Measurements from ENCODE around the gene XPNPEP1. TPM values are rescaled to one million over a fixed set of nuclear protein-coding genes. Genes with fewer than 3 reads are reported as not detected.

The XPNPEP1 gene
- polyA plus RNA-seq, 1 of the 3 experiments (the other 2 are of a cell fraction): 167 TPM

DNA sequence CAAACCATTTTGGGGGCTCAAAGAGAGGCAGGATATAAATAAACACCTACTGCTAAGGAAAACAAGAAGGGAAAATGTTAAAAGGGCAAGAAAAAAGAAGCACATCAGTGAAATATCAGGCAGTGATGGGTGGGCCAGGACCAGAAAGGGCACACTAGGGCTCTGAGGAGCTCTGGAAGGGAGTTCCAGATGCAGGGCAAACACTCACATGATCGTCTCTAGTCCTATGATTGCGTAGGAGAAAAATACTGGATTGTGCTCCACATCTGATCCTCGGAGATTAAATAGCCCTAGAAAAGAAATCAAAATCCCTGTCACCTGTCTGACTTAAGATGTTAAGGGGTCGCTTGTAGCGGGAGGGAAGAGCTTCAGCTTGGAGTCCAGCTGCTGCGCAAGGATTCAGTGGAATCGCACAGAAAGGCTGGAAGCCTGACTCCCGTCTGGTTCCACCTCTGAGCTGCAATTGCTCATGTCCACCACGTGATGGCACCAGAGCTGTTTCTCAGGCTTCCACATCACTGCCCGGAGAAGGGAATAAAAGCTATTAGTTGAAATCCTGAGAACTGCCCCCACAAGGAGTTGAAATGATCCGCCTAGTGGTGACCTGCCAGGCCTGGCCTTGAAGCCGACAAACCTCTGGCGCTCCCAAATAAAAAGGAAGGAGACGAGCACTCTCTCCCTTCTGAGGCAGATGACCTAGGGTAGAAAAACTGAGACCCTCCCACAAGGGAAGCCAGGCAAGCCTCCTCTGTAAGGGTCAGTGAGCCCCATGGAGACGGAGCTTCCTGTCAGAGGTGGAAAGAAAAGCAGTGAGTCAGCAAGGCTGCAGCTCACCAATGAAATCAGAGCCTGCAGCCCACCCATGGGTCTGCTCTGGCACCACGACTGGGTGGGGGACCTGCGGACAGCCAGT lies 39.2 kb downstream of the XPNPEP1 start:
- Histone ChIP-seq H3K9ac (peak overlapping the region; percentile 28; the same call in 1 of the 2 replicates), H3F3A (replicated peaks; ENCODE audit: insufficient read depth) (no peaks in the 10 kb centered on the region), H4K20me1 (ENCODE audit: insufficient read depth) (no peaks in the 10 kb centered on the region), H3K4me3 (ENCODE audit: low read depth in 2 of 2, low read length in 1 of 2) (peak overlapping the region in 1 of 2 experiments; percentile 1; a peak in 1 of 4 replicates), H3K9me3 (no peaks in the 10 kb centered on the region), H3K27me3 (ENCODE audit: insufficient read depth) (no peaks in the 10 kb centered on the region), H3K79me2 (ENCODE audit: insufficient read depth) (no peaks in the 10 kb centered on the region), H3K27ac (ENCODE audit: low read depth in 2 of 2, low read length in 1 of 2) (peak overlapping the region; percentile 53 to 77; a peak in 3 of 4 replicates), H3K9me2 (no peaks in the 10 kb centered on the region), H3K4me2 (peak overlapping the region; percentile 57; the same call in 1 of the 2 replicates), H2AFZ (ENCODE audit: low read depth) (no peak overlapping the region), H3K4me1 (ENCODE audit: control insufficient read depth in 1 of 2, insufficient read depth in 2 of 2, low read depth in 1 of 2, low read length in 1 of 2) (peaks cover 3 to 5% of the 10 kb centered on the region in 2 experiments; a peak in 2 of 4 replicates), H3K36me3 (replicated peaks in 1 of 2; ENCODE audit: control insufficient read depth in 1 of 2, insufficient read depth in 2 of 2, low read length in 1 of 2) (peaks cover 19 to 71% of the 10 kb centered on the region in 2 experiments)
- ChIA-PET POLR2A (interaction anchor here (0.5 to 1.4 kb wide), 5 partner anchors 39 to 324 kb away, joined by 3 to 4 read pairs (median 4); partner anchors contain the start of genes ADD3 and XPNPEP1), CTCF (interaction anchor here (0.6 to 3.5 kb wide), 103 partner anchors 11 to 443 kb away, joined by 3 to 70 read pairs (median 5); partner anchors contain the start of genes ADD3 and MXI1)
- DNase-seq: peak; percentile 80
- 28% methylated on average over 17 of the region's 17 CpGs for WGBS (ENCODE audit: low lambda C conversion rate)
- TF ChIP-seq, protein P1, sequence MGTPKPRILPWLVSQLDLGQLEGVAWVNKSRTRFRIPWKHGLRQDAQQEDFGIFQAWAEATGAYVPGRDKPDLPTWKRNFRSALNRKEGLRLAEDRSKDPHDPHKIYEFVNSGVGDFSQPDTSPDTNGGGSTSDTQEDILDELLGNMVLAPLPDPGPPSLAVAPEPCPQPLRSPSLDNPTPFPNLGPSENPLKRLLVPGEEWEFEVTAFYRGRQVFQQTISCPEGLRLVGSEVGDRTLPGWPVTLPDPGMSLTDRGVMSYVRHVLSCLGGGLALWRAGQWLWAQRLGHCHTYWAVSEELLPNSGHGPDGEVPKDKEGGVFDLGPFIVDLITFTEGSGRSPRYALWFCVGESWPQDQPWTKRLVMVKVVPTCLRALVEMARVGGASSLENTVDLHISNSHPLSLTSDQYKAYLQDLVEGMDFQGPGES (IDR thresholded peaks at IDR 0.05; ENCODE audit: low read depth, low read length): no peak
- TF ChIP-seq CTCF (IDR thresholded peaks at IDR 0.05) (peak; percentile 98), USF2 (IDR thresholded peaks at IDR 0.05; ENCODE audit: borderline replicate concordance, low read depth, low read length) (no peak), JUND (IDR thresholded peaks at IDR 0.05) (no peak), RXRA (IDR thresholded peaks at IDR 0.05; ENCODE audit: borderline replicate concordance, low read depth) (no peak), EP300 (IDR thresholded peaks at IDR 0.05; ENCODE audit: borderline replicate concordance in 1 of 2, low read depth in 1 of 2, low read length in 1 of 2) (no peak), EZH2phosphoT487 (IDR thresholded peaks at IDR 0.05; ENCODE audit: borderline replicate concordance, low read depth) (no peak), NRF1 (IDR thresholded peaks at IDR 0.05; ENCODE audit: low read depth, low read length) (no peak), ZBTB33 (IDR thresholded peaks at IDR 0.05; ENCODE audit: borderline replicate concordance, low read depth) (no peak), RCOR1 (IDR thresholded peaks at IDR 0.05; ENCODE audit: low read length) (peak; percentile 65), FOXM1 (IDR thresholded peaks at IDR 0.05; ENCODE audit: low read depth) (no peak), FOSL2 (IDR thresholded peaks at IDR 0.05; ENCODE audit: borderline replicate concordance, low read depth) (no peak), TAF1 (IDR thresholded peaks at IDR 0.05; ENCODE audit: borderline replicate concordance, low read depth, low read length) (no peak), RAD21 (IDR thresholded peaks at IDR 0.05; ENCODE audit: low read length) (peak; percentile 100), TEAD4 (IDR thresholded peaks at IDR 0.05; ENCODE audit: borderline replicate concordance, insufficient read depth) (no peak), SIN3A (IDR thresholded peaks at IDR 0.05; ENCODE audit: borderline replicate concordance, low read depth, low read length) (peak; percentile 38; the same call in 1 of the 2 replicates), POLR2AphosphoS5 (IDR thresholded peaks at IDR 0.05; ENCODE audit: low read depth, low read length) (no peak), GATA2 (CRISPR knock-in tag; IDR thresholded peaks at IDR 0.05) (no peak), GABPA (IDR thresholded peaks at IDR 0.05; ENCODE audit: low read depth) (no peak), MXI1 (IDR thresholded peaks at IDR 0.05; ENCODE audit: low read depth, low read length) (peak; percentile 38; the same call in 1 of the 2 replicates), PBX3 (IDR thresholded peaks at IDR 0.05) (no peak), MEF2A (IDR thresholded peaks at IDR 0.05; ENCODE audit: borderline replicate concordance, low read depth) (no peak), NFIC (IDR thresholded peaks at IDR 0.05; ENCODE audit: borderline replicate concordance) (no peak)
- TF ChIP-seq, protein P2, sequence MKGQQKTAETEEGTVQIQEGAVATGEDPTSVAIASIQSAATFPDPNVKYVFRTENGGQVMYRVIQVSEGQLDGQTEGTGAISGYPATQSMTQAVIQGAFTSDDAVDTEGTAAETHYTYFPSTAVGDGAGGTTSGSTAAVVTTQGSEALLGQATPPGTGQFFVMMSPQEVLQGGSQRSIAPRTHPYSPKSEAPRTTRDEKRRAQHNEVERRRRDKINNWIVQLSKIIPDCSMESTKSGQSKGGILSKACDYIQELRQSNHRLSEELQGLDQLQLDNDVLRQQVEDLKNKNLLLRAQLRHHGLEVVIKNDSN (IDR thresholded peaks at IDR 0.05; ENCODE audit: borderline replicate concordance, low read depth): no peak

All from SK-N-SH (cell line).